GM12892 (cell line): ENCODE measurements around the gene ANKRD11.

Experiments
- POLR2A ChIP-seq: IDR thresholded peaks from 2 replicates; pipeline ENCODE4 v1.6.1; 2011; ENCODE audit warnings: low read depth, low read length, control low read depth
- POLR2AphosphoS5 ChIP-seq: IDR thresholded peaks from 2 replicates; pipeline ENCODE4 v1.6.1; 2011; ENCODE audit warnings: low read depth, low read length, control low read depth
- TAF1 ChIP-seq: IDR thresholded peaks from 2 replicates; pipeline ENCODE4 v1.6.1; 2011; ENCODE audit warnings: low read depth, mild to moderate bottlenecking, control low read depth, low read length, borderline replicate concordance

DNA sequence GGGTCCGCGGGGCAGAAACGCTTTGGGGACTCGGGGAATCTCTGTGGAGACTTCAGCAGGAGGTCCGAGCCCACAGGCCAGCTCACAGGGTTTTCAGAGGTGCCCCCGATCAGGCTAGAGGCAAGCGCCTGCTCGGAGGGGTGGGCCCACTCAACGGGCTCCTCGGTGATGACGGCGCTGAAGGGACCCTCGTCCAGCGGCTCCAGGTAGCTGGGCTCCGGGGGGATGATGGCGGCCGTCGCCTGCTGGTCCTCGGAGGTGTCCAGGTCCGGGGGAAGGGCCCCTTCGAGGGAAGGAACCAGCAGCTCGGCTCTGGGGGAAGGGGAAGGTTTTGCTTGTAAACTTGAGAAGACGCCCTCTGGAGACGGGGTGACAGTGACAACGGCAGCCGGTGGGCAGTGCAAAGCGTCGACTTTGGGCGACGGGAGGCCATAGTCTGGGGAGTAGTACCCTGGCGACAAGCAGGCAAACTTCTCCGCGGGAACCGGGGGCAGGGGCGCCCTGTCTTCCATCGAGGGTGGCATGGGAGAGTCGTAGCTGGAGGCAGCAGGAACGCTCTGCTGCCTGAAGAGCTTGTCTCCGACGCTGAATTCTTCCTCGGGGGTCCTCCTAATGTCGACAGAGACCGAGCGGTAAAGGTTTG, 209.7 kb downstream of the ANKRD11 start:
- TF ChIP-seq POLR2A: no peak
- no peak for TF ChIP-seq TAF1
- no peak for TF ChIP-seq POLR2AphosphoS5
